Transverse colon (tissue), 4 donors: ENCODE measurements around the gene RGPD5.
"Not testable (repeated sequence)": the region's sequence is repeated elsewhere in the genome, so short reads cannot be mapped to it uniquely, and the experiment has no call there.

Experiments
- POLR2A ChIP-seq: fragments of 450-650 bp; IDR thresholded peaks from one replicate; pipeline ENCODE4 v1.6.1; 2016; ENCODE audit warnings: antibody characterized with exemption, mild to moderate bottlenecking, moderate library complexity
- POLR2AphosphoS5 ChIP-seq, 3 donors: sonication (generic); formaldehyde crosslinking; IDR thresholded peaks; one replicate each; pipeline ENCODE4 v1.6.1; 2016; ENCODE audit warnings: antibody characterized with exemption in 3 of 3
- TF ChIP-seq, protein P1 (sequence below), 5 experiments: fragments of 200-600 bp in 3 of 5; fragments of 450-650 bp in 2 of 5; sonication (generic) in 3 of 5; IDR thresholded peaks; 1 replicate in 2 of 5; 2 replicates in 3 of 5; pipeline ENCODE4 v1.5.1; 2016 to 2017; ENCODE audit warnings: antibody characterized with exemption in 5 of 5, inconsistent platforms in 3 of 5, mild to moderate bottlenecking in 2 of 5, moderate library complexity in 1 of 5

DNA sequence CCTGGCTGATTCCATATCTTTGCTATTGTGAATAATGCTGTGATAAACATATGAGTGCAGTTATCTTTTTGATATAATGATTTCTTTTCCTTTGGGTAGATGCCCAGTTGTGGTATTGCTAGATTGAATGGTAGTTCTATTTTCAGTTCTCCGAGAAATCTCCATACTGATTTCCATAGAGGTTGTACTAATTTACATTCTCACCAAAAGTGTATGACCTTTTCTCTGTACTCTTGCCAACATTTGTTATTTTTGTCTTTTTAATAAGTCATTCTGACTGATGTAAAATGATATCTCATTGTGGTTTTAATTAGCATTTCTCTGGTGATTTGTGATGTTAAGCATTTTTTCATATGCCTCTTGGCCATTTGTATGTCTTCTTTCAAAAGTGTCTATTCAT, 88.0 kb downstream of the RGPD5 start:
- TF ChIP-seq, protein P1, sequence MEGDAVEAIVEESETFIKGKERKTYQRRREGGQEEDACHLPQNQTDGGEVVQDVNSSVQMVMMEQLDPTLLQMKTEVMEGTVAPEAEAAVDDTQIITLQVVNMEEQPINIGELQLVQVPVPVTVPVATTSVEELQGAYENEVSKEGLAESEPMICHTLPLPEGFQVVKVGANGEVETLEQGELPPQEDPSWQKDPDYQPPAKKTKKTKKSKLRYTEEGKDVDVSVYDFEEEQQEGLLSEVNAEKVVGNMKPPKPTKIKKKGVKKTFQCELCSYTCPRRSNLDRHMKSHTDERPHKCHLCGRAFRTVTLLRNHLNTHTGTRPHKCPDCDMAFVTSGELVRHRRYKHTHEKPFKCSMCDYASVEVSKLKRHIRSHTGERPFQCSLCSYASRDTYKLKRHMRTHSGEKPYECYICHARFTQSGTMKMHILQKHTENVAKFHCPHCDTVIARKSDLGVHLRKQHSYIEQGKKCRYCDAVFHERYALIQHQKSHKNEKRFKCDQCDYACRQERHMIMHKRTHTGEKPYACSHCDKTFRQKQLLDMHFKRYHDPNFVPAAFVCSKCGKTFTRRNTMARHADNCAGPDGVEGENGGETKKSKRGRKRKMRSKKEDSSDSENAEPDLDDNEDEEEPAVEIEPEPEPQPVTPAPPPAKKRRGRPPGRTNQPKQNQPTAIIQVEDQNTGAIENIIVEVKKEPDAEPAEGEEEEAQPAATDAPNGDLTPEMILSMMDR (IDR thresholded peaks at IDR 0.05), result not testable (repeated sequence)
- TF ChIP-seq POLR2A; POLR2AphosphoS5 (IDR thresholded peaks at IDR 0.05): not testable (repeated sequence)
